Stimulated activated CD4-positive, alpha-beta T cell treated with anti-CD3 and anti-CD28 coated beads, Interleukin-4, amount 100 ng/mL, for 4 hours (primary cell): ENCODE measurements around the gene SDCCAG8.

ENCODE experiments used
- DNase-seq, 2 experiments: peaks; one replicate each; pipeline ENCODE4 v3.0.0-alpha.2; 2020

The SDCCAG8 gene

DNA sequence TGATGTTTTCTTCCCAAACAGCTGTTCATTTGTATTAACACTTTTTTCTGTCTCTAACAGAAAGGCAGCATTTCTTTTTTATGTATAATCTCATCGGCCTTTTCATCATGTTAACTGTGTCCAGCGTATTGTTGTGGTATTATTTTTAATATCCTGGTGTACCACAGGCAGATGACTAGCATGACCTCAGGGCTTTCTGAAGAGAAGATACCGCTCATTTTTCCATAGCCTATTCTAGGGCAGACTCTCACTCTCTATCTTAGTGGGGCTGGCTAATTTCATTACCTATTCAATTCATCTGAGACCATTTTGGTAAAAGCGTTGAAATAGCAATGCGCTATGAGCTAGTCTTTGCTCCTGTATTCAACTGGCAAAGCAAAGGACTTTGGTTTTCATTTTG, 209.9 kb downstream of the SDCCAG8 start:
- no peak for DNase-seq

DNA sequence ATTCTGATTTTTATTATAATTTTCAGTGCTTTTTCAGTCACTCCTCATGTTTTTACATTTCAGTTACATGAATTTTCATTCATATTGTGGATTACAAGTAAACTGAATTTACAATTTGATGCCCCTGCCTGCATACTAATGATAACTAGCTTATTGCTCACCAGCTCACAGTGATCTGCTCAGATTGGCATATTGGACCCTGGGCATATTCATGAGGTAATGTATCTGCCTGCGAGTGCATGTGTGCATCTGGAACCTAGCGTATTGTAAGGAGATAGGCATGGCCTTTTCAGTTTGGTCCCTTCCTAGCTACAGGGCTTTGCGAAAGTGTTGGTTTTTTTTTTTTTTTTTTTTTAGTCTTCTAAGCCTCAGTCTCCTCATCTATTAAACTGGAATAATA, 213.7 kb downstream of the SDCCAG8 start:
- no peak for DNase-seq

- no peak for DNase-seq
Measured at GRCh38 chr1:243470502-243470901, 214.7 kb downstream of the SDCCAG8 start.

DNA sequence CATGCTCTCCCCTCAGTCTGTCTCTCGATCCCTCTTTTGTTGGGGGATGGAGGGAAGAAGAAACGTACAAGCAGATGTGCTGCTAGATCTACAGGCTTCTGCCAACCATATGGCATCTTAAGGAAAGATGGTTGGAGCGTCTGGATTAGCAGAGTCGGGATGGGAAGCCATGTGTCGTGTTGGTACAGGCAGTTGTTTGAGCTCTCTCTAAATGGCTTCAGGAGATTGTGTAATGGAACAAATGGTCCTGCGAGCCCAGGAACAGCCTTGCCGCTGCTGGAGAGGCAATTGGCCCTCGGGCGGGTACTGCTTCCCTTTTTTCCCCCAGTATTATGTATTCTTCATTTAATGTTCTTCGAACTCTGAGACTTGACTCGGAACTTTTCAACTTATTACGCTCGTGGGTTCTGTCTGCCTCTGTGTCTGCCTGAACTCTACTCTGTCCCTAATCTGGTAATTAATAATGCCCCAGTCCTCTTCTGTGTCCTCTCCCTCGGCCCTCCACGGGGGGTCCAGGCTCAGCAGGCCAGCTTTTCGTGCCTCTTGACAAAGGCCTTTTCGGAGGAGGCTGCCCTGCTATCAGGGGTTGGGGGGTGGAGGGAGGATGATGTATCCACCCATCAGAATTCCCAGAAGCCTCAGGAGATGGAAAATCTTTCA, 215.3 kb downstream of the SDCCAG8 start:
- DNase-seq = no peak

GRCh38 chr1:243471754-243472745, 216.2 kb downstream of the SDCCAG8 start:
- DNase-seq = no peak

GRCh38 chr1:243473227-243474135, 217.6 kb downstream of the SDCCAG8 start:
- DNase-seq = no peak

DNA sequence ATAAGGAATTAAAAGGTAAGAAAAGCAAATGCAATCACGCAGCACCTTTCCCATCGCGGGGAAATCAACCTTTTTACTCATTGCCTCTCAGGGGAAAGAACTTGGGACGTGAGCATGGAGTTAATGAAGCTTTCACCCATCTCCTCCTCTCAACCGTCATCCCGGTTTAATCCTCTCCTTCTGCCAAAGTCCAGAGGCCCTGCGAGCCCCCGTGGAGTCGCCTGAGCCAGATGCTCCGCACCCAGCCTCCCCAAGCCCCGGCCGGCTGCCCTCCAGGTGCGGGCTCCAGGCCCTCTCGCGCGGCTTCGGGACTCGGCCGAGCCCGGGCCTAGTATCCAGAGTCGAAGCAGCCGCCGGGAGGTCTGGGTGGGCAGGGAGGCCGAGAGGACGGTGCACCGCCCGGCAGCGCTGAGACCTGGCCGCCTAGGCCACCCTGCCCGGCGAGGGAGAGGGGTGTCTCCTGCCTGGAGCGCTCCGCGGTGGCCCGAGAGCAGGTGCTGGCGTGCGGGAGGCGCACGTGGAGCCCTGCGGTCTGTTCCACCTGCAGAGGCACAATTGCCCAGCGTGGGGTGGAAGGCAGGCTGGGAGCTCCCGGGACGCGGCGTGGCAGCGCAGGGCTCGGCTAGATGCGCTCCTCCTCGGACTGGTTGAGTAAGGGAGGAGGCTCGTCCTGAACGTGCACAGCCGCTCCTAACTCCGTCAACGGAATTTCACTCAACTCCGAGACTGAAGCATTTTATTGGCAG, 218.5 kb downstream of the SDCCAG8 start:
- DNase-seq = no peak

GRCh38 chr1:243474906-243475305, 219.1 kb downstream of the SDCCAG8 start:
- no peak for DNase-seq

- no peak for DNase-seq
Measured at GRCh38 chr1:243475966-243476365, 220.1 kb downstream of the SDCCAG8 start.

DNA sequence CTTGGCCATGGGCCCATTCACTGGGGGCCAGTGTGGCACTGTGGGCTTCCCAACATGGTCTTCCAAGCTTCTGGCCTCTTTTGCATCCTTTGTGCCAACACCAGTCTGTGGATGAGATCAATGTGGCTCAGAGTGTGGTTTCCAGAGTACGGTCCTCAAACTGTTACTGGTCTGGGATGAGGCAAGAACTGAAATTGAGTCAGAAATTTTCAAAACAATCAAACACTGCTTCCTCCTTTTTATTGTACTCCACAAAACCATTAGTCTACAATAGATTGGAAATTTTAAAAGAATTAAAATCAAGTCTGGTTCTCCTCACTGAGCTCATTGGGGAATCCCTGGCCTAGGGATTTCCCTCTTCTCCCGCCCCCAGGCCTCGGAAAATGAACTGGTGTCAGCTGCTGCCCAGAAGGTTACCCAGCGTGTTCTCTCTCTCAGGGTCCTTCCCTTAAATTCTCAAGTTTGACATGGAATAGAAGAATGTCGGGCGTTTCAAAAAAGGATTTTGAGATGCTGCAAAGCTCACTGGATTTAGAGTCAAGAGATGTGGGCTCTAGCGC, 222.0 kb downstream of the SDCCAG8 start:
- no peak for DNase-seq

DNA sequence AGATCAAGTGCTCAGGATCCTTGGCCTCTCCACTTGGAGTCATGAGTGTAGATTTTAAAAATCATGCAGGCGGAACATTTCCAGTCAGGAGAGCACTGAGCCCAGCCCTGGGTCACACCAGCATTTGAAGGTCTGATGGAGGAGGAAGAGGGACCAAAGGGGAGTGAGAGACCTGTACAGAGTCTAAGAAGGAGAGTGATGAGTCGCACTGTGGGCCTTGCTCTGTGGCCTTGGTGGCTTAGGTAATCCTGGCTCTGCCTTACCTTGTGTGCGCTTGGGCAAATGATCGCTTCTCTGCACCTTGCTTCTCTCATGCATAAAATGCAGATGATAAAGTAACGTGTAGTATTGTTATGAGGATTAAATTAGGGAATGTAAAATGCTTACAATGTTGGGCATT, 225.3 kb downstream of the SDCCAG8 start:
- no peak for DNase-seq

DNA sequence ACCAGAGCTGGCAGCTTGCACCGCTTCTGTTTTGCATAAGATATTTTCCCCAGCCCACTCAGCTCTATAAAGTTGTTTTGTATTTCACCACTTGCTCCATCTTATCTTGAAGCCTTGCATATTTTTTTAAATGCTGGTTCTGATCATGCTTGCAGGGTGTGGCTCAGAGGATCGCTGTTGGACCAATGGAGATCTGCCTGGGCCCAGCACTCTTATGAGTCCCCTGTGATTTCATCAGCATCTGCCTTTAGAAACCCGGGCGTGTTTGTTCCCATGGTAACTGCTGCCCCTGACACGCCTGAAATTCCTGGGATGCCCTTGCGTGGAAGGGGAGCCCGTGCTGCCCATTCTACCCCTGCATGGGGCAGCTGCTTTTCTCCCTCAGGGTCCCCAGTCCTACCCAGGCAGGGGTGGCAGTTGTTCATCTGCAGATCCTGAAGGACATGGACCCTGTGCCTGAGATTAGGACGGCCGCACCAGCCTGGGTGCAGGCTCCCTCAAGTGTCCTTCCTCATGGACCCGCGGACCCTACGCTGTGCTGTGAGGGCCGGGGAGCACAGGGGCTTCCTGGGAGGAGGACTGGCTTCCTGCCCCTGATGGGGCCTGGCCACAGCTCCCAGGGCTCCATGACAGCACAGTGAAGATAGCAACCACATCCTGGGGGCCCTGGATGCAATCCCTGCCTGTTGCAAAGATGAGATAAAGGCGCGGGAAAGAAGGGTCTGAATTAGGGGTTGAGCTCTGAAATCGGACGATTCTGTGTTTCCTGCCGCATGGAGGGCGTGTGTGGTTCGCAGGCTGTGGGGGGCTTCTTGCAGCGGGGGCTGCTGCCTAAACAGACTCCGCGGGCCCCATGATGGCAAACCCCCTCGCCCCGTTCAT, 226.5 kb downstream of the SDCCAG8 start:
- no peak for DNase-seq

DNA sequence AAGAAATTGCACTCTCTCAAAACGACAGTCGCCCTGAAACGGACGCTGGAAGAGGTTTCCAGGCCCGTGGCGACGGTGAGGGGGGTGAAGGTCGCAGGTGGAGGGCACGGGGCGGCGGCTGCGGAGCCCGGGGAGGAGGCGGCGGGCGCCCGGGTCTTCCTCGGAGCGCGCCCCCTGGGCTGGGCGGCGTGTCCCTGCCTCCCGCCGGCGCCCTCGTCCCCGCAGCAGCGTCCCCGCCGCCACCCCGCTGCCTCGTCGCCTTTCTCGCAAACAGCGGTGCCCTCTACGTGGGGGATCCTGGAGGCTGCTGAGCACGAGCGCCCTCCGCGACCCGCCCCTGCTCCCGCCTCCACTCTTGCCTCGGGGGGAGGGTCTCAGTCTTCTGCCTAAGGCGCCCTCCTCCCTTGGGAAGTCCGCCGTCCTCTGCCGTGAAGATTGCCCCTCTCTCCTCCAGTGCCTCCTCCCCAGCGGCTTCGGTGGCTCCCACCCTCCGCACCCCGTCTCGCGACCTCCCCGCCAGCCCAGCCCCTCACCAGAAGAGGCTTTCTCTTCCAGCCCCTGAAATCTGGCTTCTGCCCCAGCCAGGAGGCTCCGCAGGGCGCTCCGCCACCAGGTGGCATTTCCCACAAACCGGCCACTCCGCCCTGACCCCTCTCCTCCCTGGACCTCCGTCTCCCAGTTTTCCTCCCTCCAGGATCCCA, 227.4 kb downstream of the SDCCAG8 start:
- DNase-seq = peak in 1 of 2 experiments; percentile 7

- no peak for DNase-seq
Measured at GRCh38 chr1:243483952-243484351, 228.1 kb downstream of the SDCCAG8 start.

DNA sequence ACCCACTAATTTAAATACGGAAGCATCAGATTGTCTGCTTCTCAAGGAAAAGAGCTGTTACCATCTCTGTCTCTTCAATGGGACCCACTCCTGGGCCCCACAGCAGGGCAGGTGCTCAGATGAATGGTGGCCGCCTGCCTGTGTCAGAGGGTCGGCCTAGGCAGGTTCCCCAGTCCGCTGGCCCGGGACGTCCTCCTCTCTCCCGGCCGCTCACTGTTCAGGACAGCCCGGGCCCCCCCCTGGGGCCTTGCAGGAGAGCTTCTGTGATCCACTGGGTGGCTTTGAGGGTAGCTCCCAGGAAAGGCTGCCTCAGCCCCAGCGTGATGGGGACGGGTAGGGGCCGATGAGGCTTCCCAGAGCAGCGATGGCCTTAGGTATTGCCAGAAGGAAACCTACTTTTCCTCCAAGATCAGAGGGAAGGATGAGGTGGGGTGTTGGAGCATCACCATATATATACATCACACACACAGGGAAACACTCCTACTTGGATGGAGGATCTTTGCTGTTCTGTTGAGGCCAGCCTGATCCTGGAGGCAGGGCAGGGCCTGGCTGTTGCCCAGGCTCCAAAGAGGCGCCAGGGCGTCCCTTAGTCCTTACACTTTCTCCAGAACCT, 231.3 kb downstream of the SDCCAG8 start:
- no peak for DNase-seq

- no peak for DNase-seq
Measured at GRCh38 chr1:243487649-243488227, 231.9 kb downstream of the SDCCAG8 start.

DNA sequence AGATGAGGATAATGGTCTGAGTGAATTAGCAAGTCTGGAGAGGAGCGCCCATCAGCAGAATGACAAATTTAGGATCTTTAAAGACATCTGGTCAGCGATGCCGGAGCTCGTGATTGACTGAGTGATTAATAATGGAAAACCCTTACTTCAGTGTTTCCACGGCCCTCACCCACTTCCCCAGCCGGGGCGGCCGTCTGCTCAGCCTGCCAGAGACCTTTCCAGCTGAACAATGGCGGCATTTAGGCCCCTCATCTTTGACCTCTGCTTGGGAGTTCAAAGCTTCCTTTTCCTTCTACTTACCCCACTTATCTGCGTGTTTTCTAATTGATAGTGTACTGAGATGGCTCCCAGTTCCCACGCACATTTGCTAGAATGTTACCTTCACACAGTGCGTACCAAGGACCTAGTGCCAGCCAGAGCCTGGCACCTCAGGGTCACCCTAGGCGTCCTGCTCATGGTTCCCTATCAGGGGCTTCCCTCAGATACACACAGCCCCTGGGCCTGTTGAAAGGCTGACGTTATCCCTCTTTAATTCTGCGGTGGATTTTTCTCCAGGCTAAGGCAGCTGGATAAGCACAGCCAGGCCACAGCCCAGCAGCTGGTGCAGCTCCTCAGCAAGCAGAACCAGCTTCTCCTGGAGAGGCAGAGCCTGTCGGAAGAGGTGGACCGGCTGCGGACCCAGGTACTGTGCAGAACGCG, 232.8 kb downstream of the SDCCAG8 start:
- DNase-seq = no peak

- no peak for DNase-seq
Measured at GRCh38 chr1:243489158-243489527, 233.3 kb downstream of the SDCCAG8 start.
